HG03378 (cell line): Measurements from ENCODE around the gene STAM2.

Experiments used
- ATAC-seq: cut with Tn5 transposase; IDR thresholded peaks from one replicate; pipeline ENCODE4 v1.9.1; 2021; ENCODE audit warnings: mild to moderate bottlenecking, moderate library complexity; ENCODE audit not compliant: unreplicated experiment

STAM2 gene

GRCh38 chr2:152078023-152078422 is 97.5 kb downstream of the STAM2 start:
- ATAC-seq = no peak

DNA sequence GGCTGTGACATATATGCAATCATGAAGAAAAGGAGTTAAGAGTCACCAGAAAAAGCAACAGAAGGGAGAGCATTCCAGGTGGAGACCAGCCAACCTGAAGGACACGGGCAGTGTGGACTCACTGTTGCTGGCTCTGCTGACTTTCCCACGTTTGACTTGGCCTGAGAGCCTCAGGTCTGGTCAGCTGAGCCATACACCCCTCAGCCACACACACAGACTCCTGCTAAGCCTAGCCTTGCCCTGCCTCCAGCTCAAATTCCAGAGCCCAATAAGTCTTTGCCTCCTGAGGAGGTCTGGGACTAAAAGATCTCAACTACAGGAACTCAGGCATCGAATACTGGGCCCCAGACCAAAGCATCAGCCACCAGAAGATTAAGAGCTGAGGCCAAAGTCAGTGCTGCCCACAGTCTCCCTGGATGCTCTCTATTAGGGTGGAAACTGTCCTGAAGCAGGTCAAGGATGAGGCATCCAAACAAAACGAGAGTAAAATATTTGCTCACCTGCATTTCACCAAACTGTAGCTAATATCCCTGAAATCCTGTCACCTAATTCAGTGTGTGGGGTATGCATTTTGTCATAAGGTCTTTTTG is 100.0 kb downstream of the STAM2 start:
- ATAC-seq = no peak

DNA sequence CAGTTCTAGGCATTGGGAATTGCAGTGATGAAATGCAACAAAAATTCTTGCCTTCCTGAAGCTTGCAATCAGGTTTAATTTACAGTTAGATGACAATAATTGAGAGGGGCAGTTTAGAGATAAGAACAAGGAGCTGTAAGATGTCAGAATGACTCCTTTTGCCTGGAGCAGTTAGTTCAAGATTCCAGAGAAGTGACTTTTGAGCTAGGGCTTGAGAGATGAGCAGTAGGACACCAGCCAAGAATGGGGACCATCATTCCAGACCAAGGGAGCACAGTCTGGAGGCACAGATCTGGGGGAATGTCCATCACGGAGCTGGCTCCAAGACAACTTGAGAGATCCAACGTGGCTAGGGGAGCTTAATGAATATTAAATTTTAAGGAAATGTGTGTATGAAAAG is 103.6 kb downstream of the STAM2 start:
- ATAC-seq = no peak

- no peak for ATAC-seq
Measured at GRCh38 chr2:152071518-152071917, 104.0 kb downstream of the STAM2 start.

GRCh38 chr2:152071092-152071491 is 104.5 kb downstream of the STAM2 start:
- ATAC-seq = peak; percentile 64

GRCh38 chr2:152068226-152068625 is 107.3 kb downstream of the STAM2 start:
- no peak for ATAC-seq

DNA sequence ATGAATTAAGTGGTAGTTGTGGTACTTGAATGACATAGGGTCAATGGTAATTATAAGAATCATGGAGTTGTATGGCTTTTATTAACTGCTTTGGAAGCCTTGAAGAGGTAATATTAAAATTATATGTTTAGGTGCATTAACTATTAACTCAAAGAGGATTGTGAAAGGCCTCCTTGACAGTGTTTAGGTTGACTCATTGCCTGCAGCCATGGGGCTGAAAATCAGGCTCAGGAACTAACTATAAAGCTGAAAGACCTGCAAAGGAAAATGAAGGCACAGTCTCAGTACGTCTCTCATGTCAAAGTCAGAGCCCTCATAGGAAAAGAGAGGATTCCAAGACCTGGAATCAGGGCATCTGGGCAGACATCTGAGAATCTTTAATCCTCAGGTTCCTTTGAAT is 107.7 kb downstream of the STAM2 start:
- ATAC-seq = no peak
